SK-N-SH treated with all-trans-retinoic acid at 6 μM for 48 hours (cell line): ENCODE data around the gene MYO1B.

Experiments
- ATAC-seq: fragments of 200-7000 bp; cut with Tn5 transposase; 3 replicates; pipeline ENCODE4 v1.9.1; 2020; ENCODE audit warnings: mild to moderate bottlenecking, moderate library complexity
- ARNTL ChIP-seq: fragments of 450-650 bp; formaldehyde crosslinking; IDR thresholded peaks from 2 replicates; pipeline ENCODE4 v1.5.0; 2020; ENCODE audit warnings: low read depth, mild to moderate bottlenecking, moderate library complexity, borderline replicate concordance
- BACH2 ChIP-seq: fragments of 250-450 bp; sonication (Bioruptor Pico); IDR thresholded peaks from 2 replicates; pipeline ENCODE4 v1.9.0; 2021; ENCODE audit warnings: mild to moderate bottlenecking, borderline replicate concordance
- CREB5 ChIP-seq: fragments of 250-450 bp; sonication (Bioruptor Pico); IDR thresholded peaks from 2 replicates; pipeline ENCODE4 v1.5.1; 2020; ENCODE audit warnings: low read depth, mild to moderate bottlenecking, moderate library complexity
- CSDC2 ChIP-seq: fragments of 250-450 bp; sonication (Bioruptor Pico); IDR thresholded peaks from 2 replicates; pipeline ENCODE4 v1.5.0; 2020; ENCODE audit warnings: mild to moderate bottlenecking, moderate library complexity
- CSRNP3 ChIP-seq: fragments of 250-450 bp; sonication (Bioruptor Pico); IDR thresholded peaks from 2 replicates; pipeline ENCODE4 v1.5.1; 2021; ENCODE audit warnings: mild to moderate bottlenecking, moderate library complexity
- ESRRG ChIP-seq: fragments of 250-450 bp; sonication (Bioruptor Pico); IDR thresholded peaks from 2 replicates; pipeline ENCODE4 v1.6.1; 2021; ENCODE audit warnings: mild to moderate bottlenecking
- GLIS3 ChIP-seq: fragments of 250-450 bp; sonication (Bioruptor Pico); IDR thresholded peaks from 2 replicates; pipeline ENCODE4 v1.5.0; 2020; ENCODE audit warnings: mild to moderate bottlenecking, moderate library complexity
- ISL1 ChIP-seq: fragments of 250-450 bp; sonication (Bioruptor Pico); IDR thresholded peaks from 2 replicates; pipeline ENCODE4 v2.1.2; 2022; ENCODE audit warnings: mild to moderate bottlenecking, moderate library complexity
- OSR1 ChIP-seq: fragments of 250-450 bp; sonication (Bioruptor Pico); IDR thresholded peaks from 2 replicates; pipeline ENCODE4 v1.8.0; 2022; ENCODE audit warnings: moderate library complexity, mild to moderate bottlenecking, inconsistent platforms
- PATZ1 ChIP-seq: fragments of 250-450 bp; sonication (Bioruptor Pico); IDR thresholded peaks from 2 replicates; pipeline ENCODE4 v1.8.0; 2020; ENCODE audit warnings: mild to moderate bottlenecking, moderate library complexity, borderline replicate concordance
- POU6F1 ChIP-seq: fragments of 250-450 bp; sonication (Bioruptor Pico); IDR thresholded peaks from 2 replicates; pipeline ENCODE4 v1.8.0; 2021; ENCODE audit warnings: low read depth, mild to moderate bottlenecking, moderate library complexity, borderline replicate concordance
- PPARA ChIP-seq: fragments of 250-450 bp; sonication (Bioruptor Pico); IDR thresholded peaks from 2 replicates; pipeline ENCODE4 v1.5.0; 2020; ENCODE audit warnings: mild to moderate bottlenecking, borderline replicate concordance
- RARB ChIP-seq: fragments of 250-450 bp; sonication (Bioruptor Pico); IDR thresholded peaks from 2 replicates; pipeline ENCODE4 v1.8.0; 2021; ENCODE audit warnings: mild to moderate bottlenecking, moderate library complexity
- TCF4 ChIP-seq: fragments of 250-450 bp; sonication (Bioruptor Pico); IDR thresholded peaks from 2 replicates; pipeline ENCODE4 v1.8.0; 2021; ENCODE audit warnings: mild to moderate bottlenecking, moderate library complexity, borderline replicate concordance
- TSHZ2 ChIP-seq: fragments of 250-450 bp; sonication (Bioruptor Pico); IDR thresholded peaks from 2 replicates; pipeline ENCODE4 v1.5.0; 2020; ENCODE audit warnings: mild to moderate bottlenecking, moderate library complexity
- ZFP3 ChIP-seq: fragments of 250-450 bp; sonication (Bioruptor Pico); IDR thresholded peaks from 2 replicates; pipeline ENCODE4 v1.5.0; 2020; ENCODE audit warnings: mild to moderate bottlenecking, moderate library complexity
- ZNF565 ChIP-seq: fragments of 450-650 bp; formaldehyde crosslinking; conservative IDR thresholded peaks from 2 replicates; pipeline ENCODE4 v1.5.0; 2020; ENCODE audit warnings: low read depth, mild to moderate bottlenecking, moderate library complexity
- ZNF70 ChIP-seq: fragments of 450-650 bp; formaldehyde crosslinking; IDR thresholded peaks from 2 replicates; pipeline ENCODE4 v1.5.0; 2020; ENCODE audit warnings: mild to moderate bottlenecking, moderate library complexity

The MYO1B gene

GRCh38 chr2:191352536-191352935 is 107.3 kb downstream of the MYO1B start:
- TF ChIP-seq PATZ1 (CRISPR knock-in tag), result no peak
- no peak for TF ChIP-seq ZFP3
- no peak for TF ChIP-seq TSHZ2
- no peak for TF ChIP-seq ARNTL (CRISPR knock-in tag)
- TF ChIP-seq ISL1 (CRISPR knock-in tag), result no peak
- no peak for TF ChIP-seq RARB
- TF ChIP-seq ZNF565 (CRISPR knock-in tag), result no peak
- no peak for TF ChIP-seq TCF4 (CRISPR knock-in tag)
- TF ChIP-seq OSR1 (CRISPR knock-in tag), result no peak
- TF ChIP-seq POU6F1, result no peak
- TF ChIP-seq CREB5 (CRISPR knock-in tag), result no peak
- no peak for TF ChIP-seq ZNF70 (CRISPR knock-in tag)
- TF ChIP-seq ESRRG (CRISPR knock-in tag), result no peak
- TF ChIP-seq, all 23 proteins: peak for 0
- ATAC-seq, result peak; percentile 88

GRCh38 chr2:191355170-191355758 is 110.1 kb downstream of the MYO1B start:
- no peak for ATAC-seq
- no peak for TF ChIP-seq ARNTL (CRISPR knock-in tag)
- no peak for TF ChIP-seq CSDC2 (CRISPR knock-in tag)
- no peak for TF ChIP-seq ZFP3
- TF ChIP-seq PPARA (CRISPR knock-in tag), result no peak
- no peak for TF ChIP-seq TSHZ2
- no peak for TF ChIP-seq RARB
- no peak for TF ChIP-seq CREB5 (CRISPR knock-in tag)
- TF ChIP-seq ZNF565 (CRISPR knock-in tag), result no peak
- no peak for TF ChIP-seq POU6F1
- TF ChIP-seq PATZ1 (CRISPR knock-in tag), result no peak
- no peak for TF ChIP-seq BACH2 (CRISPR knock-in tag)
- no peak for TF ChIP-seq OSR1 (CRISPR knock-in tag)
- no peak for TF ChIP-seq CSRNP3 (CRISPR knock-in tag)
- no peak for TF ChIP-seq ISL1 (CRISPR knock-in tag)
- no peak for TF ChIP-seq GLIS3 (CRISPR knock-in tag)
